ENCODE data around the gene HIBCH. TPM values are rescaled to one million over a fixed set of nuclear protein-coding genes. Genes with fewer than 3 reads are reported as not detected.
A peak's percentile ranks its signal among the peaks of the same experiment; 100 is the strongest.

Gene HIBCH
- total and polyA plus RNA-seq, 2 of the 13 experiments (the other 11 are each of a cell fraction or from before 2014, with no cell fraction given): 18.8 to 49.5 TPM

- TF ChIP-seq AFF4 (CRISPR knock-in tag; IDR thresholded peaks at IDR 0.05): 0 out of 2 replicates have a peak, but pooled peaks have one; percentile 6
- no peak for TF ChIP-seq TAF15 (IDR thresholded peaks at IDR 0.05; ENCODE audit: low read depth, low read length, poor library complexity, severe bottlenecking)
- TF ChIP-seq ZNF782 (CRISPR knock-in tag; IDR thresholded peaks at IDR 0.05; ENCODE audit: borderline replicate concordance): 0 out of 2 replicates have a peak, but pooled peaks have one; percentile 15
- TF ChIP-seq EED (CRISPR knock-in tag; IDR thresholded peaks at IDR 0.05): 0 out of 2 replicates have a peak, but pooled peaks have one; percentile 29
- TF ChIP-seq ZNF382 (CRISPR knock-in tag; IDR thresholded peaks at IDR 0.05; ENCODE audit: borderline replicate concordance): no peak
- peak; percentile 33; the same call in 1 of the 2 replicates for TF ChIP-seq ZNF646 (CRISPR knock-in tag; IDR thresholded peaks at IDR 0.05)
- no peak; the same call in 1 of the 2 replicates for TF ChIP-seq SIN3A (IDR thresholded peaks at IDR 0.05; ENCODE audit: borderline replicate concordance, low read depth, low read length)
- TF ChIP-seq ZXDC (CRISPR knock-in tag; IDR thresholded peaks at IDR 0.05): peak; percentile 49; the same call in 1 of the 2 replicates
- peak; percentile 91 for TF ChIP-seq ZNF446 (CRISPR knock-in tag; IDR thresholded peaks at IDR 0.05)
- no peak for TF ChIP-seq MXD4 (CRISPR knock-in tag; IDR thresholded peaks at IDR 0.05)
- 0 out of 2 replicates have a peak, but pooled peaks have one; percentile 44 for TF ChIP-seq KDM5A (IDR thresholded peaks at IDR 0.05; ENCODE audit: borderline replicate concordance, low read length)
- TF ChIP-seq MLLT10 (CRISPR knock-in tag; IDR thresholded peaks at IDR 0.05): 0 out of 2 replicates have a peak, but pooled peaks have one; percentile 71
These were observed 583 bp downstream of the HIBCH start (continued) for GRCh38 chr2:190318931-190319554.
